ENCODE measurements around the gene HYAL3. TPM values are rescaled to one million over a fixed set of nuclear protein-coding genes. Genes with fewer than 3 reads are reported as not detected.

The HYAL3 gene
- total RNA-seq, 4 donors from 2014 or later, result 1.9 to 3.9 (median 3.3) TPM; not detected in 1

DNA sequence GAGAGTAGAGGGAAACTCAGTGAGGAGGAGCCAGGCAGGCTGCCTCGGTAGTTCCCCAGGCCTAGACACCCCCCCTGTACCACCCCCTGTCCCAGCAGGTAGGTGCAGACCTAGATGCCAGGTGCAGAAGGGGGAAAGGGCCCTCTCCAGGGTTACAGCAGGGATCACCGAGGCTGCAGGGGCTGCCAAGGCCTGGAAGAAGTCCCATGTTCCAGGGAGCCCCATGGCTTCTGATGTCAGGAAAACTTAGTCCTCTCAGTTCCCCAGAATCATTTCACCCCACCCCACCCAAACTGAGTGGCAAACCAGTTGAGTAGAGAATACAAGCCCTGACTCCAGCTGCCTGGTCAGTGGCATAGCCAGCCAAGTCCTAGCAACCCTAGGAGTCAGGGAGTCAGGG is 37.7 kb downstream of the HYAL3 start:
- peaks cover 9 to 33% of the 10 kb centered on the region in 2 donors for H3K4me1 ChIP-seq
- DNase-seq, result no peak
- no peaks in the 10 kb centered on the region for H3K27me3 ChIP-seq
- TF ChIP-seq POLR2A (IDR thresholded peaks at IDR 0.05), result no peak
- TF ChIP-seq, protein P1, sequence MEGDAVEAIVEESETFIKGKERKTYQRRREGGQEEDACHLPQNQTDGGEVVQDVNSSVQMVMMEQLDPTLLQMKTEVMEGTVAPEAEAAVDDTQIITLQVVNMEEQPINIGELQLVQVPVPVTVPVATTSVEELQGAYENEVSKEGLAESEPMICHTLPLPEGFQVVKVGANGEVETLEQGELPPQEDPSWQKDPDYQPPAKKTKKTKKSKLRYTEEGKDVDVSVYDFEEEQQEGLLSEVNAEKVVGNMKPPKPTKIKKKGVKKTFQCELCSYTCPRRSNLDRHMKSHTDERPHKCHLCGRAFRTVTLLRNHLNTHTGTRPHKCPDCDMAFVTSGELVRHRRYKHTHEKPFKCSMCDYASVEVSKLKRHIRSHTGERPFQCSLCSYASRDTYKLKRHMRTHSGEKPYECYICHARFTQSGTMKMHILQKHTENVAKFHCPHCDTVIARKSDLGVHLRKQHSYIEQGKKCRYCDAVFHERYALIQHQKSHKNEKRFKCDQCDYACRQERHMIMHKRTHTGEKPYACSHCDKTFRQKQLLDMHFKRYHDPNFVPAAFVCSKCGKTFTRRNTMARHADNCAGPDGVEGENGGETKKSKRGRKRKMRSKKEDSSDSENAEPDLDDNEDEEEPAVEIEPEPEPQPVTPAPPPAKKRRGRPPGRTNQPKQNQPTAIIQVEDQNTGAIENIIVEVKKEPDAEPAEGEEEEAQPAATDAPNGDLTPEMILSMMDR (IDR thresholded peaks at IDR 0.05), result no peak
- peak overlapping the region; percentile 97 to 99 for H3K27ac ChIP-seq
- no peaks in the 10 kb centered on the region for H3K9me3 ChIP-seq
- no peak overlapping the region for H3K4me3 ChIP-seq
- intact Hi-C loops (cut with DNase I; ENCODE audit: low total_unique reads), result no loop called here
- H3K36me3 ChIP-seq, result no peaks in the 10 kb centered on the region

DNA sequence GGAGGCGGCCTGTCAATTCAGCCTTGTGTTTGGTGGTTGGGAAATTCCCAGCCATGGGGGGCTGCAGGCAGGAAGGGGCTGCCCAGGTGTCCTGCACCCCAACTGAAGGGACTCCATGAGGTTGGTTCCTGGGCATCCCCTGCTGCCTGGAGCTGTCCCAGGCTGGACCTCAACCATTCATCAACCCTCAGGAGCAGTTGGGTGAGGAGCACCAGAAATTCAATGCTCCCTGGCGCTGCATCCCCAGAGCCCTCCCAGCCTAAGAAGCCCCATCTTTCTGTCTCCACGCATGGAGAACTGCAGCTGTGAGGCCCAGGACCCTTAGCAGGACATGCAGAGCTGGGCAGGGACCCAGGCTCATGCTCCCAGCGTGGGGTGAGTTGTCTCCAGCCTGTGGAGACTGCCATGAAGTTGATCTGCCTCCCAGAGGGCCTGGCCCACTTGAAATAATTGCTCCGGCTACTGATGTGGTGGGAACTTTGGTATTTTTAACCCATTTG is 38.2 kb downstream of the HYAL3 start:
- peaks cover 7 to 28% of the 10 kb centered on the region in 2 donors for H3K4me1 ChIP-seq
- H3K27me3 ChIP-seq, result no peaks in the 10 kb centered on the region
- no peaks in the 10 kb centered on the region for H3K9me3 ChIP-seq
- no peak for TF ChIP-seq POLR2A (IDR thresholded peaks at IDR 0.05)
- TF ChIP-seq, protein P1 (IDR thresholded peaks at IDR 0.05), result no peak
- intact Hi-C loops (cut with DNase I; ENCODE audit: low total_unique reads), result no loop called here
- H3K4me3 ChIP-seq, result peak overlapping the region; percentile 48 to 51
- H3K27ac ChIP-seq, result peak overlapping the region; percentile 97 to 99
- H3K36me3 ChIP-seq, result no peaks in the 10 kb centered on the region
- no peak for DNase-seq

DNA sequence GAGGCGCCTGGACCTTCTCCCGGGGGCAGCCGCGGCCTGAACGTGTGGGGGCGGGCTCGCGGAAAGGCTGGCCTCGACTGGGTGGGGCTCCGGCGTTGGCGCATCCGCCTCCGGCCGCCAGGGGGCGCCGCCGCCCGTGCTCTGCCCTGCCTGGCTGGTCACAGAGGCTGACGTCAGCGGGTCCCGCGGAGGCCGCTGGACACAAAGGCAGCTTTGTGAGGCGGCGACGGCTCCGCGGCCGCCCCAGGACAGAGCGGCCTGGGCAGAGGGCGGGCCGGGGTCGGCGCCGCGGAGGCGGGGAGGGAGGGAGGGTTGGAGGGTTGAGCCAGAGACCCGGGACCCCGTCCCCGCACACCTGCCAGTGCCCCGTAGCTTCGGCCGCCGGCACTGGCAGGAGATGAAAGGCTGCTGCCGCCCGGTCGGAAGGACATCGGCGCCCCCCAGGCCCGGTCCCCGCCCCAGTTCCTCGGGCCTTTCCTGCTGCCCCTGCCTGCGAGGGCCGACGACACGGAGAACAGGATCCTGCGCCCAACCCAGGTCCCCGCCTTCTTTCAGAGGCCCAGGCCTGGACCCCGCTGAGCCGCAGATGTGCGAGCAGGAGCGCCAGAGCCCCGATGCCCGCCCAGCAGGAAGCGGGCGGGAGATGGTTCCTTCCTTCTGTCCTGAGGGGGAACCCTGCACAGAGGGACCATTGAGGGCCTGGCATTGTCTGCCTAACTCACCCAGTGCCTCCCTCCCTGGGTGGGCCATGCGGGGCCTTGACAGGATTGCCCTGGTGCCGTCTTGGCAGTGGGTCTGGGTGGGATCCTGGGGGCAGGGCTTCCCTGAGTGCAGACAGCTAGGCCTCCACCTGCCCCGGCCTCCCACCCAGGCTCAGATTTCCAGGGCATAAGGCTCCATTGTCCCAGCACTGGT is 38.9 kb downstream of the HYAL3 start:
- DNase-seq, result peak; percentile 92 to 95
- Histone ChIP-seq H3K36me3 (no peaks in the 10 kb centered on the region), H3K4me3 (peak overlapping the region; percentile 48 to 51), H3K27ac (peak overlapping the region; percentile 97 to 99), H3K9me3 (no peaks in the 10 kb centered on the region), H3K27me3 (no peaks in the 10 kb centered on the region), H3K4me1 (peaks cover 4 to 21% of the 10 kb centered on the region in 2 donors)
- intact Hi-C loops (cut with DNase I; ENCODE audit: low total_unique reads), result no loop called here
- peak; percentile 77 to 94 for TF ChIP-seq POLR2A (IDR thresholded peaks at IDR 0.05)
- TF ChIP-seq, protein P1 (IDR thresholded peaks at IDR 0.05), result peak; percentile 79 to 100 (median 99)

DNA sequence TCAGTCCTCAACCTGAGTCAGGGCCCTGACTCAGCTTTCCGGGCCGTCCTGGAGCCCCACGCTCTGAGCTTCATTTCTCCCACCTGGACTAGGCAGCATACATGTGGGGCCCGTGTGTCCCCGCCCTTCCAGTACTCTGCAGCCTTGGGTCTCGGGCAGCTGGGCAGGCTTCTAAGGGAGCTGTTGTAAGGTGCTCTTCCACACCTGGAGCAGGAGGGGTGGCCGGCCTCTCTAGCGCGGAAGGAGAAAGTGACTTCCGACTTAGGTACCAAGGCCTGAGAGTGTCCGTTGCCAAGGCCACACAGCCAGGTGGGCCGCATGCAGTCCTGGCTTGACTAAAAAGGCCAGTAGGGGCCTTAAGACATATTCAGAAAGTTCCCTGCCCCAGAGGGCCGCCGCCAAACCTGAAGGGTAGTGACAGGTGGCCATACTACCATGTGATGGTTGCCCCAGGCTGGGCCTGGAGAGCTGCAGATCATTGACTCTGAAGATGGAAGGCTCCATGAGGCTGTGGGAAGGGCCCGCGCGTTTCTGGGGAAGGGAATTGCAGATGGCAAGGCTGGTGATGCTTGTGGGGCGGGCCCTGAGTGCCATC is 39.7 kb downstream of the HYAL3 start:
- H3K4me3 ChIP-seq, result peak overlapping the region in 1 of 2 donors; percentile 48
- H3K9me3 ChIP-seq, result no peaks in the 10 kb centered on the region
- no peaks in the 10 kb centered on the region for H3K36me3 ChIP-seq
- no peak for TF ChIP-seq POLR2A (IDR thresholded peaks at IDR 0.05)
- TF ChIP-seq, protein P1 (IDR thresholded peaks at IDR 0.05), result no peak
- H3K27ac ChIP-seq, result peak overlapping the region; percentile 97 to 99
- no peak for DNase-seq
- intact Hi-C loops (cut with DNase I; ENCODE audit: low total_unique reads), result no loop called here
- H3K27me3 ChIP-seq, result no peaks in the 10 kb centered on the region
- peaks cover 0 to 20% of the 10 kb centered on the region in 2 donors for H3K4me1 ChIP-seq

DNA sequence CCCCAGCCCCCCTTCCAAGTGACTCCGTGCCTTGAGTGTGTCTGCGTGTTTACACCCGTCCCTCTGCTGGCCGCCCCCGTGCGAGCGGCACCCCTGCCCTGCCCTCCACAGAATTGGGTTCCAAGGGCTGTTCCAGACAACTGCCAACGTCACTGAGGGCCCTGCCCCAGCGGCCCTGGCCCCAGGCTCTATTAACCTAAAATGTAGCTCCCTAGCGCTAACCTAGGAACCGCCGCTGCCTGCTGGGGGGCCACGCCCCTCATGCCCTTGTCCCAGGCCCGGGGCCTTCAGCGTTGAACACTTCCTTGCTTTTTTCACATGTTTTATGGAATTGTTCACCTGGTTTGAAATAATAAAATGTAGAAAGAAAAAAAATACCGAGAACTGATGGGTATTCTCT is 40.2 kb downstream of the HYAL3 start:
- H3K4me1 ChIP-seq, result peaks cover 0 to 20% of the 10 kb centered on the region in 2 donors
- no peak for DNase-seq
- intact Hi-C loops (cut with DNase I; ENCODE audit: low total_unique reads), result no loop called here
- H3K27ac ChIP-seq, result peak overlapping the region; percentile 97 to 99
- H3K36me3 ChIP-seq, result no peaks in the 10 kb centered on the region
- H3K9me3 ChIP-seq, result no peaks in the 10 kb centered on the region
- no peak overlapping the region for H3K4me3 ChIP-seq
- TF ChIP-seq POLR2A (IDR thresholded peaks at IDR 0.05), result no peak
- TF ChIP-seq, protein P1 (IDR thresholded peaks at IDR 0.05), result no peak
- H3K27me3 ChIP-seq, result no peaks in the 10 kb centered on the region
